HUES64 (cell line): ENCODE measurements around the gene ADCY2.

Experiments used
- H3K27ac ChIP-seq: 2 replicates; pipeline ENCODE4 v1.7.0; 2013; ENCODE audit warnings: low read depth, low read length, inconsistent platforms
- H3K27me3 ChIP-seq: 2 replicates; pipeline ENCODE4 v1.6.1; 2013; ENCODE audit warnings: mild to moderate bottlenecking, low read length; ENCODE audit not compliant: insufficient read depth
- H3K36me3 ChIP-seq: 2 replicates; pipeline ENCODE4 v1.6.1; 2013; ENCODE audit warnings: mild to moderate bottlenecking, low read length; ENCODE audit not compliant: insufficient read depth
- H3K4me1 ChIP-seq: 2 replicates; pipeline ENCODE4 v1.6.1; 2013; ENCODE audit warnings: mild to moderate bottlenecking, low read length, moderate library complexity; ENCODE audit not compliant: insufficient read depth
- H3K4me3 ChIP-seq: 2 replicates; pipeline ENCODE4 v1.5.1; 2013; ENCODE audit warnings: mild to moderate bottlenecking, low read length, moderate library complexity
- H3K9ac ChIP-seq: 2 replicates; pipeline ENCODE4 v1.6.1; 2013; ENCODE audit warnings: mild to moderate bottlenecking, low read depth, low read length
- H3K9me3 ChIP-seq: 2 replicates; pipeline ENCODE4 v1.6.1; 2013; ENCODE audit warnings: low read depth, low read length; ENCODE audit not compliant: insufficient read depth
- WGBS: fragments of 150-250, 120-280 bp; methylation state at CpG from one replicate; pipeline ENCODE4 v1.1.7; 2013; ENCODE audit warnings: missing lambda C conversion rate; 5-methylcytosine and 5-hydroxymethylcytosine counted together

Gene ADCY2

DNA sequence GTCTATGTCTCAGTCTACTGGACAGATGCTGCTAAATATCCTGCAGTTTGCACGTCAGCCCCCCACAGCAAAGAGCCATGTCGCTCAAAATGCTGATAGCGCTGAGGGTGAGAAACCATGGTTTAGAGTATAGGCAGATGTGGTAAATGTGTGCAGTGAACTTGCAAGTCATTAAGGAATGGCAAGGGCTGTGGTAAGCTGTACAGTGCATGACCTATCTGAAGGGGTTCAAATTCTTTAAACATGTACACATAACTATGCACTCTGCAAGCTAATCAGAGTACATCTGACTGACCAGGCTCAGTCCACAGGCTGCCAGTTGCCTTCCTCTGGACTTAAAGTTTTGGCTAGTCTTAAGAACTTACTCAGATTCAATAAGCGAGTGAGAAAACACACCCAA is 284.3 kb downstream of the ADCY2 start:
- no peaks in the 10 kb centered on the region for H3K4me1 ChIP-seq
- no peak overlapping the region for H3K27ac ChIP-seq
- no peaks in the 10 kb centered on the region for H3K36me3 ChIP-seq
- WGBS = 96% methylated on average over 4 of the region's 4 CpGs
- H3K4me3 ChIP-seq = no peak overlapping the region
- no peak overlapping the region for H3K9ac ChIP-seq
- no peaks in the 10 kb centered on the region for H3K9me3 ChIP-seq
- no peaks in the 10 kb centered on the region for H3K27me3 ChIP-seq

DNA sequence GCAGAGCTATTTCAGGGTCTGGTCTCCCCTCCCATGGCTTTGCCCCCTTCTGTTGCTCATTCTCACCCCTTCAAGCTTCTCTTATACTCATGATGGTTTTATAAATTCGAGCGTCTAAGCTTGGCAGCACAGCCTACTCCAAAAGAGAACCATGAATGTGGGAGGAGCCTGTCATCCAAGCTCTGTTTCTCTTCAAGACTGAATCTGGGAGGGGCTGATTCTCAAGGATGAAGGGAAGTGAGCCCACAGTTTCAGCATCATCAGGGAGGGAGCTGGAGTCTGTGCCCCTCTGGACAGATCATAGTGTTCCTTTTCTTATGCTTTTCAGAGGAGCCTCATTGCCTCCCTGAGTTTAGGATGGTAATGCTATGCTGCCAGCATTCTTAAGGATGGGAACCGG is 286.4 kb downstream of the ADCY2 start:
- H3K27me3 ChIP-seq = no peaks in the 10 kb centered on the region

DNA sequence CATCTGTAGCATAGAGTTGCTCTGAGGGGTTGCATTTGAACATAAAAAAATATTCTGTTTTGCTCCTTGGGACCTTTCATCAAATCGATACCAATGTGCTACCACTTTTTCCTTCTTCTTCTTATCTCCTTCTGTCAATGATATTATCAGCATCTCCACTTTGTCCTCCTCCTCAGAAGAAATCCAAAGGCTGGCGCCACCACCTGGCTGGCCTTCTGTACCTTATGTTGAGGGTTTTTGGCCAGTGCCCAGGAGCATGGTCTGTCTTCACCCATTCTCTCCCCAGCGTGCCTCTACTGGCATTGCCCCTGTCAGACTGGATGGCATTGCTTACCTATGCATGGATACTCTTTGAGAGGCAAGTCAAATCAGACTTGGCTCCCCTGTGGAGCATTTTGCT is 287.8 kb downstream of the ADCY2 start:
- H3K9ac ChIP-seq = no peak overlapping the region
- H3K4me3 ChIP-seq = no peak overlapping the region
- WGBS = 90% methylated on average over 3 of the region's 3 CpGs
- no peaks in the 10 kb centered on the region for H3K36me3 ChIP-seq
- no peaks in the 10 kb centered on the region for H3K4me1 ChIP-seq
- H3K27me3 ChIP-seq = no peaks in the 10 kb centered on the region
- no peaks in the 10 kb centered on the region for H3K9me3 ChIP-seq
- no peak overlapping the region for H3K27ac ChIP-seq

More for the DNA sequence above, 286.4 kb downstream of the ADCY2 start:
- H3K27ac ChIP-seq = no peak overlapping the region
- no peak overlapping the region for H3K4me3 ChIP-seq
- 92% methylated on average over 2 of the region's 3 CpGs for WGBS
- no peaks in the 10 kb centered on the region for H3K4me1 ChIP-seq
- H3K36me3 ChIP-seq = no peaks in the 10 kb centered on the region
- H3K9me3 ChIP-seq = no peaks in the 10 kb centered on the region
- no peak overlapping the region for H3K9ac ChIP-seq

DNA sequence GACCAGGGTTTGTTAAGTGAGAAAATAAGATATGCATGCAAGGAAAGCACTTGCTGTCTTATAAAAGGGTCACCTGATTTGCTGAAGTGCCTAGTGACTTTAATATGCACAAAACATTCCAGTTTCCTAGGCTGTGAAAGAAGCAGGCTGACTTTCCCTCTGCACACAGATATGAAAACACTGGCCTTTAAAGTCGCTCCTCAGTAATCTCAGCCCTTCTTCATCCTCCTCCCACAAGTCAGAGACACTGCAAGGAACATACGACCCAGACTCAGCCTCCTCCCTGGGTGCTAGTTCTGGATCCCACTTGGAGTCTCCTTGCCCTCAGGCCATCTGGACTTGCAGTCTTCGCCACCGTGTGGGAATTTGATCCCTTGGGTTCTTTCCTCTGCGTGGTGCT is 288.9 kb downstream of the ADCY2 start:
- Histone ChIP-seq H3K9me3 (no peaks in the 10 kb centered on the region), H3K4me3 (no peak overlapping the region), H3K27me3 (no peaks in the 10 kb centered on the region), H3K36me3 (no peaks in the 10 kb centered on the region), H3K4me1 (no peaks in the 10 kb centered on the region), H3K27ac (no peak overlapping the region), H3K9ac (no peak overlapping the region)
- WGBS = 93% methylated on average over 5 of the region's 5 CpGs

DNA sequence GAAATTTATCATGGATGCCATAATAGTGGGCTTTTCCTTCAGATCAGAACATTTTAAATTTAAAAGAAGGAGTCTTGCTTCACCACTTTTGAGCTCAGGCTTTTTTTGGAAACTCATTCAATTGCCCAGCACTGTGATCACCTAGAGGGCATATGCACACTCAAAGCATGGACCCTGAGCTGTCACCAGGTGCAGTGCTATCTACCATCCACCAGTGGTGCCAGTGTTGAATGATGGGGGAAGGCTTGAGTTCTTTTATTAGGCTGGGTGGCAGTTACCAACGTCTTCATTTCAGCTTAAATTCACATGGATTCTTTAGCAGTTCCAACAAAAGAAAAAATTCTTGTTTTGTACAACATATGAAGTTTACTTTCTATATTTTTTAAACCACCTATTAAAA is 290.9 kb downstream of the ADCY2 start:
- Histone ChIP-seq H3K27me3 (no peaks in the 10 kb centered on the region), H3K36me3 (peaks cover 5% of the 10 kb centered on the region), H3K4me1 (no peaks in the 10 kb centered on the region), H3K9ac (no peak overlapping the region), H3K9me3 (no peaks in the 10 kb centered on the region), H3K4me3 (no peak overlapping the region), H3K27ac (no peak overlapping the region)
- 100% methylated on average over 1 of the region's 1 CpG for WGBS

DNA sequence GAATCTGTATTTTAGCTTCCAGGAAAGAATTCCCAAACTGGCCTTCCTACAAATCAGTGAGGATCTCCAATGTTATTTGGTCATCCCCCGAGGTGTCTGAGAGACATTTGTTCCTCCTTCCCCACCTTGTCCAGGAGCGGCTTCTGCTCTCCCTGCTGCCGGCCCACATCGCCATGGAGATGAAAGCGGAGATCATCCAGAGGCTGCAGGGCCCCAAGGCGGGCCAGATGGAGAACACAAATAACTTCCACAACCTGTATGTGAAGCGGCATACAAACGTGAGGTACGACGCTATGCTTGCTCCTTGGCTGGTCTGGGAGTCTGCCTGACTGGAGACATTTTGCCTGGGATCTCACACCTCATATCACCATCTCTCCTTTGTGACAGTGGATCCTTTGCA is 294.6 kb downstream of the ADCY2 start:
- peaks cover 14% of the 10 kb centered on the region for H3K36me3 ChIP-seq

DNA sequence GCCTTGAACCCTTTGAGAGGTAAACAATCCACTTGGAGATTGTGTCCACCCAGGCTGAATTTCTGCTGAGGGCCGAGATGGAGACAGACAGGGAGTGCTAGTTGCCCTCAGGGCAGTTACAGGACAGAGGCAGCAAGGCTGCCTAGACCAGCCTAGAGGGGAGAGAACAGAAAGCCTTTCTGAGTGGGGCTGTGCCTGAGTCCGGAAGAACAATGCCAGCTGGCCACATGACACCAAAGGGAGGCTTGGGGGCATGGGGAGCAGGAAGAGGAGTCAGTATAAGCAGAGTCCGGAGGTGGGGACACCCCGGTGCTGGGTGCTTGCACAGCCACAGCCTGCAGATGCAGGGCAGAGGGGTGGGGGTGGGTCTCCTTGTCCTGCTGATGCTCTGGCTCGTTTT is 309.3 kb downstream of the ADCY2 start:
- no peaks in the 10 kb centered on the region for H3K27me3 ChIP-seq
- no peak overlapping the region for H3K9ac ChIP-seq
- H3K27ac ChIP-seq = no peak overlapping the region
- no peak overlapping the region for H3K4me3 ChIP-seq
- H3K4me1 ChIP-seq = peaks cover 3% of the 10 kb centered on the region; the same call in 1 of the 2 replicates
- no peaks in the 10 kb centered on the region for H3K9me3 ChIP-seq
- H3K36me3 ChIP-seq = peaks cover 39% of the 10 kb centered on the region
- WGBS = 70% methylated on average over 5 of the region's 5 CpGs

More for the DNA sequence above, 294.6 kb downstream of the ADCY2 start:
- Histone ChIP-seq H3K27me3 (no peaks in the 10 kb centered on the region), H3K9ac (no peak overlapping the region), H3K27ac (no peak overlapping the region), H3K9me3 (no peaks in the 10 kb centered on the region), H3K4me1 (no peaks in the 10 kb centered on the region), H3K4me3 (no peak overlapping the region)
- WGBS = 91% methylated on average over 10 of the region's 10 CpGs

DNA sequence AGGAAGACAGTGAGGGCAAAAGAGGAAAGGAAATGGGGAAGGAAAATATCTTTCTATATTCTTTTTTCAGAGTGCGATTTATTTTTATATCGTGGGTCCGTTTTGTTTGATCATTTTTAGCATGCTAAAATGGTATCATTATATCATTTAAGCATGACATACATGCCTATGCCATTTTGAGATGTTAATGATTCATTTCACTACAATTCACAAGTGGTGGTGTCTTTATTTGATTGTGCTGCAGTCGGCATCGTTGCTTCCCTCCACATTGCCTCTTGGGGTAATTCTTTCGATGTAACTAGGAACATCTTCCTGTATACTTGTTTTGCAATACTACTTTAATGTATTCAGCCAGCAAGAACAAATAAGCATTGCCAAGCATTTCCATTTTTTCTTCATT is 309.8 kb downstream of the ADCY2 start:
- Histone ChIP-seq H3K27ac (no peak overlapping the region), H3K4me3 (no peak overlapping the region), H3K9ac (no peak overlapping the region), H3K4me1 (peaks cover 3% of the 10 kb centered on the region; the same call in 1 of the 2 replicates), H3K36me3 (peaks cover 43% of the 10 kb centered on the region), H3K9me3 (no peaks in the 10 kb centered on the region), H3K27me3 (no peaks in the 10 kb centered on the region)
- WGBS = 97% methylated on average over 3 of the region's 6 CpGs

DNA sequence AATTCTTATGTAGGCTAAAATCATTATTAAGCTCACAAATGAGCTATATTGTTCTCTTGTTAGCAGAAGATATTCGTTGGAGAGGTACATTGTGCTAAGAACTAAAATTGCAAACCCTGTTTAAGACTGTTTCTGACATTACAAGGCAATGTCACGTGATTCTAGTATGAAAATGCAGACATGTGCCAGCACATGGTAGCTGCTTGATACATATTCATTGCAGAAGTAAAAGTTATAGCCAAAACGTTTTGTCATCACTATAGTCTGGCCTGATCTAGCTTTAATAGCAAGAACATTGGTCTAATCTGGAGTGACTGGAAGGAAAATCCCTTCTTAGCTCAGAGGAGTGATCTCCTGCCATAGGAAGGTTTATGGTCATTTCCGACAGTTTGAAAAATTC is 310.3 kb downstream of the ADCY2 start:
- no peak overlapping the region for H3K4me3 ChIP-seq
- H3K9ac ChIP-seq = no peak overlapping the region
- H3K36me3 ChIP-seq = peaks cover 49% of the 10 kb centered on the region
- H3K27ac ChIP-seq = no peak overlapping the region
- 92% methylated on average over 4 of the region's 4 CpGs for whole genome bisulfite sequencing
- no peaks in the 10 kb centered on the region for H3K27me3 ChIP-seq
- peaks cover 3% of the 10 kb centered on the region; the same call in 1 of the 2 replicates for H3K4me1 ChIP-seq
- no peaks in the 10 kb centered on the region for H3K9me3 ChIP-seq

DNA sequence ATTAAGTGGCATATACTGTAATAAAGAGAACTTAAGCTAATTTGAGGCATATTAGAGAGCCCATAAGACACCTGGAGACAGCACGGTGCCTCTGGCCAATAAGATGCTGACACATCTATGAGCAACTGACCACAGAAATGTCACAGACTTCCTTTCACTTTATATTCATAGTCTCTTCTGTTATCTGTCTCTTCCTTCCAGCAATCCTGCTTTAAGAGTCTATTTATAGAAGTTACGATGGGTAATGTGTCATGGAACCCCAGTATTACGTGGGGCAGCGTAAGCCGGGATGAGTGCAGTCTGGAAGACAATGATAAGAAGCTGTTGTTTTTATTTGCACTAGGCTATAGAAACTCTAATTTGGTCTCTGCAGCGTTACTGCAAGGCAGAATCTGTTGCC is 318.2 kb downstream of the ADCY2 start:
- Histone ChIP-seq H3K4me3 (no peak overlapping the region), H3K4me1 (peaks cover 7% of the 10 kb centered on the region; the same call in 1 of the 2 replicates), H3K27me3 (no peaks in the 10 kb centered on the region), H3K27ac (no peak overlapping the region), H3K9me3 (no peaks in the 10 kb centered on the region), H3K9ac (no peak overlapping the region), H3K36me3 (peaks cover 52% of the 10 kb centered on the region)
- WGBS = 94% methylated on average over 6 of the region's 6 CpGs

DNA sequence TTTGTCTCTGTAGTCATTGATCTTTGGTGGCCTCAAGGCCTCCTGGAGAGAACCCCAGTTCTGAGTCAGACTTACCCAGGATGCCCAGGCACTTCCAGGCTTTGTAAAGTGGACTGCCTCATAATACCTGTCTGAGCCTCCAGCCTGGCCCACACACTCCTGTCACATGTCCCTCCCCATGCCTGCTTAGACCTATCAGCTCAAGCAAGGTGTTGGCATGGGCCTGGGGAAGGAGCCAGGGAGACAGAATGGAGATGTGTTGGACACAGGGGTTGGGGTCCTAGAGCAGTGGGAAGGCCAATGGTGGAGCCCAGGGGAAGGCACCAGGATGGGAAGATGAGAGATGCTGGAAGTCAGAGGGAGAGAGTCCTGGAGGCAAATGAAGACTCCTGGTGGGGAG is 318.8 kb downstream of the ADCY2 start:
- peaks cover 52% of the 10 kb centered on the region for H3K36me3 ChIP-seq
- H3K9me3 ChIP-seq = no peaks in the 10 kb centered on the region
- no peaks in the 10 kb centered on the region for H3K27me3 ChIP-seq
- H3K27ac ChIP-seq = no peak overlapping the region
- H3K9ac ChIP-seq = no peak overlapping the region
- H3K4me3 ChIP-seq = no peak overlapping the region
- peaks cover 7% of the 10 kb centered on the region; the same call in 1 of the 2 replicates for H3K4me1 ChIP-seq

DNA sequence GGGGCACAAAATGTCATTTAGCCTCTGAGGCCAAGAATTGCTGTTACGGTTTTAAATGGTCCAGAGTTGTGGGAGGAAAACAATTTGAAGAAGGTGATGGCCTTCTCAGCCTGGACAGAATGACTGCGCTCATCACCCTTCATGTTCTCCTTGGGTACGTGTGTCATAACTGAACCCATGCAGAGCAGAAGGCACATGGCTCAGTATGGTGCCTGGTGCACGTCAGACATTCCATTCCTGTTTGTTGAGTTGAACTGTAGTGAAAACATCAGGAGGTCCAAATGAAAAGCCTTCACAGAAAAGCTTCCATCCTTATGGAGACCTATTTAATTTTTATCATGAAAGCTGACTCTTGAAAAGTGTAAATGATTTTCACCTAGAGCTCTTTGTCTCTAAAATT is 321.8 kb downstream of the ADCY2 start:
- Histone ChIP-seq H3K4me1 (peaks cover 7% of the 10 kb centered on the region; the same call in 1 of the 2 replicates), H3K27me3 (no peaks in the 10 kb centered on the region), H3K9me3 (no peaks in the 10 kb centered on the region), H3K4me3 (no peak overlapping the region), H3K36me3 (peaks cover 42% of the 10 kb centered on the region), H3K27ac (no peak overlapping the region), H3K9ac (no peak overlapping the region)
- WGBS = 91% methylated on average over 4 of the region's 4 CpGs
